NCI-H2107 (cell line): Measurements from ENCODE around the gene CSGALNACT2.

Experiments used
- DNase-seq: peaks from one replicate; lab custom pipeline; 2025; lab: John Stamatoyannopoulos, UW

Gene CSGALNACT2

GRCh38 chr10:43124094-43124521 is 14.1 kb upstream of the CSGALNACT2 start:
- no peak for DNase-seq

DNA sequence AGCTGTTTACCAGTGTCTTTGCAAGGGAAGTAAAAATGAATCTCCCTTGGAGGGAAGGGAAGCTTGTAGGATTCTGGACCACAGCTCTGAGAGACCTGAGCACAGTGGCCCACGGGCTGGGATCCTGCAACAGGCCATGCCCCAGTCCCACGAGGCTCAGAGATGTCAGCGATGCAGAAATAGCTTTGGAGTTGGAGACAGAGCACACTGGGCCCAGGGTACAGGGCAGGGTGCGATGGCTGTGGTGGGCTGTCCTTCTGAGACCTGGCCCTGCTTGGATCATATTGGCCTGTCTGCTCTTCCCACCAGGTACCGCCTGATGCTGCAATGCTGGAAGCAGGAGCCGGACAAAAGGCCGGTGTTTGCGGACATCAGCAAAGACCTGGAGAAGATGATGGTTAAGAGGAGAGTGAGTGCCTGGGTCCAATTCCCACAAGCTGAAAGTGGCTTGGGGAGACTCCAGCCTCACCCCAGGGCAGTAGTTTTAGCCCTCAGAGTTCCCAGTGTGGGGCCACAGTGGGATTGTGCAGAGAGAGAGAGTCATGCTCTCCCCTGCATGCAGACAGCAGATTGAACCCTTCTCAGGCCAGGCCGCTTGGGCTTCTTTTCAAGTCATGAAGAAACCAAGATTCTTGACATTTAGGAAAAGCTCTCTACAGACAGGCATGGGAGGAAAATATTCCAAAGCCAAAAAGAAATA is 13.5 kb upstream of the CSGALNACT2 start:
- no peak for DNase-seq

- no peak for DNase-seq
Observed at GRCh38 chr10:43125274-43125845, 12.9 kb upstream of the CSGALNACT2 start.

- DNase-seq = no peak
Observed at GRCh38 chr10:43125881-43126731, 12.1 kb upstream of the CSGALNACT2 start.

- DNase-seq = no peak
Observed at GRCh38 chr10:43126759-43127424, 11.4 kb upstream of the CSGALNACT2 start.

DNA sequence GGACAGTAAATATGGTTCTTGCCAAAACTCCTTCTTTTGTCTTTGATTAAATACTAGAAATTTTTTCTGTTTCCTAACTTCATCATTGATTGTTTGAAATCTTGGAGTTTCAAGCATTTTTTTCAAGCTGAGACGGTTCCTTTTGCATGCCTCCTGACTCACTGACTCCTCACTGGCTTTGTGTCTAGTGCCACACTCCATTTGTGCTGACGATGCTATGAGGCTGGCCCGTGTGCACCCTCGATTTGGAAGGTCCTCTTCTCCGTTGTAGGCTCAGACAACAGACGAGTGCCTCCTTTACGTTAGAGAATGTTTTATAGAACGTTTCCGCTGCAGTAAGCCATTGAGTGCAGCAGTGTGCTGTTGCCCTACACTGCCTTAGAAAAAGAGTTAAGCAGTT is 10.8 kb upstream of the CSGALNACT2 start:
- DNase-seq = no peak

DNA sequence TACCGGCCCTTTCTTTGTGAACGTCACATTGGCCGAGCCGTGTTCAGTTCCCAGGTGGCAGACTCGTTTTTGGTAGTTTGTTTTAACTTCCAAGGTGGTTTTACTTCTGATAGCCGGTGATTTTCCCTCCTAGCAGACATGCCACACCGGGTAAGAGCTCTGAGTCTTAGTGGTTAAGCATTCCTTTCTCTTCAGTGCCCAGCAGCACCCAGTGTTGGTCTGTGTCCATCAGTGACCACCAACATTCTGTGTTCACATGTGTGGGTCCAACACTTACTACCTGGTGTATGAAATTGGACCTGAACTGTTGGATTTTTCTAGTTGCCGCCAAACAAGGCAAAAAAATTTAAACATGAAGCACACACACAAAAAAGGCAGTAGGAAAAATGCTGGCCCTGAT is 9.9 kb upstream of the CSGALNACT2 start:
- DNase-seq = no peak

- no peak for DNase-seq
Observed at GRCh38 chr10:43128958-43129706, 9.1 kb upstream of the CSGALNACT2 start.

DNA sequence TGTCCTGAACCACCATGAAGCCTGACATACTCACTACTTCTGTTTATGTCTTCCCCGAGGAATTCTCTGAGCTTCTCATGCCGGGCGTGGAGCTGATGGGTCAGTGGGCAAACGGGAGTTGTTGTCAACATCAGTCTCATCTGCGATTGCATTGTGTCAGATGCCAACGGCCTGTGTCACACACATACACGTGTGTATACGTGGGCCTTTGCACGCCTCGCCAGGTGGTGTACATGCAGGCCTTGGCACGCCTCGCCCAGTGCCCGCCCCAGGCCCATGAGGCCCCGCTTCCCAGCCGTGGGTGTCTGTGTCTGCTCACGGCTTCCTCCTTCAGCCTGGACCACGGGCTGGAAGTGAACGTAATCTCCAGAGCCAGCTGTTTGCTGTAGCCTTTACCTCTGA is 7.5 kb upstream of the CSGALNACT2 start:
- no peak for DNase-seq

DNA sequence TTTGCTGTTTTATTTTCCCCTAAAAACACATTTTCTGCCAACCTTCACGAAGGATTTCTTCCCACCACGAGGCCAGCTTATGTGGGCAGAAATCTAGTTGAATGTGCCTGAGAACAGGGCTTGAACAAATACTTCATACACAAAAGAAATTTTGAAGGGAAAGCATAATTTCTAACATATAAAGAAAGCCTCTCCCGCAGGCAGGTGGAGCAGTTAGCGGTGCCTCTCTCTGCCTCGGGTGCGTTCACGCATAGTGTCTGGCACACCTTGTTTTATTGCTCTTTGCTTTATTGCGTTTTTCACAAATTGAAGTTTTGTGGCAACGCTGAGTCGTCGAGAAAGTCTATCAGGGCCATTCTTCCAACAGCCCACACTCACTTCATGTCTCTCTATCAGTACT is 7.0 kb upstream of the CSGALNACT2 start:
- DNase-seq = no peak

DNA sequence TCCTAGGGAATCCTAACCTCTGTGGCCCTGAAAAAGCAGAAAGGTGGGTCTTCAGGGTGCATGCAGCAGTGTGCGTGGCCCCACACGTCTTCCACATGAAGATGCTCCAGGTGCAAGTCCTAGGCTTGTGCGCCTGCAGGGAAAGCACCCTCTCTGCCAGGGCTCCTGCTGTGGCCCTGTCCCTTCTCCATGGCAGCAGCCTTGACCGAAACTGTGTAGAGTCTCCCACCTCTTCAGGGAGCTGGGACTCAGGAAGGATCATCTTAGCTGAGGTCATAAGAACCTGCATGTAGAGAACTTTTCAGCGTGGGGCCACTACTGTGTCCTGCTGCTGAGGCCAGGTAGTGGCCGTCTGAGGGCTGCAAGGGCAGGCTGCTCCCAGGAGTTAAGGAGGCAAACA is 6.3 kb upstream of the CSGALNACT2 start:
- DNase-seq = no peak

GRCh38 chr10:43132867-43133787 is 5.1 kb upstream of the CSGALNACT2 start:
- DNase-seq = no peak

GRCh38 chr10:43134126-43134905 is 3.9 kb upstream of the CSGALNACT2 start:
- DNase-seq = no peak

GRCh38 chr10:43135064-43135463 is 3.2 kb upstream of the CSGALNACT2 start:
- no peak for DNase-seq

GRCh38 chr10:43135656-43136055 is 2.6 kb upstream of the CSGALNACT2 start:
- no peak for DNase-seq

- no peak for DNase-seq
Observed at GRCh38 chr10:43136432-43136831, 1.8 kb upstream of the CSGALNACT2 start.

GRCh38 chr10:43136995-43137716 is 1.1 kb upstream of the CSGALNACT2 start:
- no peak for DNase-seq

DNA sequence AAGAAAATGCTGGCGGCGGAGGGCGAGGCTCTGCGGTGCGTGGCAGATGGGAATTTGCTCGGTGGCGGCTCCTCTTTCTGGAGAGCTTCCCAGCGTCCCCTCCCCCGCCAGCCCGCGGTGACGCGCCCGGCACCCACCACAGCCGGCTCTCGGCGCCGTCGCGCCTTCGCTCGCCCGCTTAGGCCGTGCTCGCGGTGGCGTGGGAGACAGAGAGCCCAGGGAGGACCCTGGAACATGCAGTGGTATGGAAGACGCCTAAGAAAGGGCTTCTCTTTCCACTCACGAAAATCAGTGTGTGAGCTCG is 576 bp upstream of the CSGALNACT2 start:
- DNase-seq = no peak

DNA sequence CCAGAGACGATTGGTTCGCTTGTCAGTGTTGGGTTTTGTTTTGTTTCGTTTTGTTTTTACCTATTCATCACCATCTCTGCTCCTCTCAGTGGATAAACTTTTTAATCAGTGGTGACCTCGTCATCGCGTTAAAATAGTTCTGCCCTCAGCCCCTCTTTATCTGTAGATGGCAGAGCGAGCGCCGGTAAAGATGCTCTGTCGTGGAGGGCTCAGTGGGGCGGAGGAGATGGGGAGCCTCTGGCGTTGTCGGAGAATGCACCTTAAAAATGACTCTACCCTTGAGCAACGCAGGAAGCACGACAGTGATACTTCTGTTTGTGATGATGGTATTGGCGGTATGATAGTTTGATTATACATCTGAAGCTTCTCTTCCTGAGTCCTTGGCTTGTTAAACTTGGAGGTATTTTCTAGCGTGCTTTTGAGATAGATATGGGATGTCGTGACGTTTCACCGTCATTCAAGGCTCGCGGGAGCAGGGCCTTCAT is 554 bp downstream of the CSGALNACT2 start:
- no peak for DNase-seq
